CD1c-positive myeloid dendritic cell (primary cell): ENCODE results near the gene RECQL.

Experiments
- DNase-seq: peaks from one replicate; pipeline ENCODE4 v3.0.0-alpha.2; 2016; ENCODE audit errors: extremely low spot score

RECQL gene

GRCh38 chr12:21501258-21502163 is at the start of gene RECQL, which contains the start of gene GOLT1B:
TSS of gene RECQL (minus strand) at chr12:21501635. CDS start at chr12:21499570, 2,065 bp downstream.
TSS of gene GOLT1B (plus strand) at chr12:21501789. CDS start at chr12:21501924, 135 bp downstream.
- peak; percentile 98 for DNase-seq

GRCh38 chr12:21547437-21547836 is 46.0 kb upstream of the RECQL start:
- DNase-seq = no peak

GRCh38 chr12:21546716-21547115 is 45.3 kb upstream of the RECQL start:
- DNase-seq = no peak

GRCh38 chr12:21545557-21545956 is 44.1 kb upstream of the RECQL start:
- DNase-seq = no peak

- no peak for DNase-seq
Observed at GRCh38 chr12:21543151-21543550, 41.7 kb upstream of the RECQL start.

- DNase-seq = no peak
Observed at GRCh38 chr12:21542403-21542802, 41.0 kb upstream of the RECQL start.

GRCh38 chr12:21541773-21542172 is 40.3 kb upstream of the RECQL start:
- no peak for DNase-seq

GRCh38 chr12:21539797-21540196 is 38.4 kb upstream of the RECQL start:
- DNase-seq = no peak

GRCh38 chr12:21538061-21538653 is 36.7 kb upstream of the RECQL start:
- DNase-seq = no peak

GRCh38 chr12:21529456-21529855 is 28.0 kb upstream of the RECQL start:
- no peak for DNase-seq

GRCh38 chr12:21528953-21529352 is 27.5 kb upstream of the RECQL start:
- DNase-seq = no peak

GRCh38 chr12:21527451-21528180 is 26.2 kb upstream of the RECQL start:
- no peak for DNase-seq

GRCh38 chr12:21526721-21527345 is 25.4 kb upstream of the RECQL start:
- DNase-seq = no peak

GRCh38 chr12:21526053-21526452 is 24.6 kb upstream of the RECQL start, which contains the start of gene SPX:
TSS of gene SPX (plus strand) at chr12:21526296. CDS start at chr12:21526473, 177 bp downstream.
- no peak for DNase-seq

- DNase-seq = no peak
Observed at GRCh38 chr12:21523148-21523547, 21.7 kb upstream of the RECQL start.

GRCh38 chr12:21521541-21521940 is 20.1 kb upstream of the RECQL start:
- no peak for DNase-seq

GRCh38 chr12:21518451-21518850 is 17.0 kb upstream of the RECQL start:
- no peak for DNase-seq

- no peak for DNase-seq
Observed at GRCh38 chr12:21516281-21516680, 14.8 kb upstream of the RECQL start.

- no peak for DNase-seq
Observed at GRCh38 chr12:21509768-21510167, 8.3 kb upstream of the RECQL start.

GRCh38 chr12:21507849-21508248 is 6.4 kb upstream of the RECQL start:
- no peak for DNase-seq

GRCh38 chr12:21505888-21506287 is 4.5 kb upstream of the RECQL start:
- DNase-seq = no peak

GRCh38 chr12:21502872-21503271 is 1.4 kb upstream of the RECQL start:
- DNase-seq = no peak
